ELR (cell line): ENCODE measurements around the gene ARHGEF28.

ENCODE experiments used
- DNase-seq: peaks from one replicate; pipeline ENCODE4 v3.0.0-alpha.2; 2015; ENCODE audit warnings: low read depth

The ARHGEF28 gene

DNA sequence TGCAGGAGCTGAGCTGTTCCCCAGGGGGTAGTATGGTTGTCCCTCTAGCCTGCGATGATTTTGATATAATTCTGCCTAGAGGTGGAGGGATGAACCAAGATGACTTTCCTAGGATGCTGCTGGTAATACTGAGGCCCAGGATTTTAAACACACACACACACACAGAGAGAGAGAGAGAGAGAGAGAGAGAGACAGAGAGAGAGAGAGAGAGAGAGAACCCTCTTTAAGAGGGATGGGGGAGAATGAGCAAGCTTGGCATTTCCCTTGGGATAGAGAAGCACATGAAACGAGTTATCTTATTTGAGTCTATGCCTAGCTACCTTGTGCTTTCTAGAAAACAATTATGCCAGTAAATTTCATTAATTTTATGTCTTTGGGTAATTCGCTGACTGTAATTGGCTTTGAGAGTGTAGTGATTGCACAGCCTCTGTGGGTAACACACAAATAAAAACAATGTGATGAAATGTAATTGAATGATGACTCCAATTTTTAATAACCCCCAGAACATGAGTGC is 338.4 kb downstream of the ARHGEF28 start:
- no peak for DNase-seq

DNA sequence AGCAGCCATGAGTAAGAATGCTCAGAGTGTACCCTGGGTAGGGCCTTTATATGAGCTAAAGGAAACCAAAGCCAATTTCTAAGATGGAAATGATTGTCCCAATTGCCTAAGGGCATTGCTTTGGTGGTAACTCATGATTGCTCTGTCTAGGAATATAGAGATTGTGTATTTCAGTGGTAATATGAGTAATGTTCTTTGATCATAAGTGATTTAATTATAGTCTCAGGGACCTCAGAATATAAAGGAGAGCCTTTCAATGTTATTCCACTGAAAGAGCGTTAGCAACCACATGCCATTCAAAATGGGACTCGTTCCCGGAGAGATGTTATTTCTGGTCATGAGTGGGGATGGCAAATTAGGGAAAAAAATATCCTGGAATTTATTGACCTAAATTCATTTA is 340.5 kb downstream of the ARHGEF28 start:
- DNase-seq = peak; percentile 56

- DNase-seq = peak; percentile 37
Measured at GRCh38 chr5:73967347-73967746, 341.4 kb downstream of the ARHGEF28 start.

DNA sequence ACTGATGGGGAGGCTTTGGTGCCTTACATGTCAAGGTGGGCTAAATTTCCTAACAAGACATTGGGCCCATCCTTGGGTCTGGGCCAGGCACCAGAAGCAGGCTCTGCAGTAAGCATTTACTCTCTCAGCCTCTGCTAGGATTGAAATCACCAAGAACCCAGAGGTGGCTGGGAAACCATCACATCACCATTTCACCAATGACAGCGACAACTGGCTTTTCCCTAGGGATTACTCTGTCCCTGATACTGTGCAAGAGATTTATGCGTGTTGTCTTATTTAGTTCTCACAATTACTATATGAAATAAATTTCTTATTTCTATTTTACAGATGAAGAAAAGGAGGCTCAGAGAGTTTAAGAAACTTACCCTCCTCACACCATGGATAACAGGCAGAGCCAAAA is 342.2 kb downstream of the ARHGEF28 start:
- DNase-seq = no peak

- no peak for DNase-seq
Measured at GRCh38 chr5:73968729-73969128, 342.7 kb downstream of the ARHGEF28 start.

DNA sequence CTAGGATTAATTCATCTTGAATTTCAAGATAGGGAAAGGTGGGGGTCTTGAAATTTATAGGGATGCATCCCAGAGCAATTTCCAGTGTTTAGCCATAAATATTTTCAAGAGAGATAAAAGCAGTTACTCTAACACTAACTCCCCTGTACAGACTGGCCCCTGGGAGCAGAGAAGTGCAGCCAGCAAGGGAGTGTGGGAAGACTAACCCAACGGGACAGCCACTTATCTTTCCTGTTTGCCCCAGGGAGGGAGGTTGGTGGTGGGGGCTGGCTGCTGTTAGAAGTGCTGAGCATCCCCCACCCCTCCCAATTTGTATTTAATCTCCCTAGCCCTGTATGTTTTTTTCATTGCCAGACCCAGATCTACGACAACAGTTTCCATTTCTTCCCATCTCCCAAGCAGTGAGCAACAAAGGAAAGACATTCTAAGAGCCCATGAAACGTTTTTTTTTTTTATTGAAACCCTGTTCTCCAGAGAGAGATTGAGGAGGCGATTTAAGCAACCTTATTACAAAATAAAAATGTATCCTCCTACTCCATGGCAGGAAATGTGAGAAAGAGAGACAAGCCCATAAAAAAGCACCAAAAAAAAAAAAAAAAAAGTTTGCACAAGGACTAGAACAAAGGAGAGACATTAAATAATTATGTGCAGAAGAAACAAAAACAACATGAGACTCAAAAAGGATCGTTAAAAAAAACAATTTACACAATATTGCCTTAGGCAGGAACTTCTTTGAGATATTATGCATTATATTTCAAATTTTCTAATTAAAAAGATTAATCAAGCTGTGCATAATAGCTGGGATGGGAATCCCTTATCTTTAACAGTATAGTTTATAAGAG is 343.4 kb downstream of the ARHGEF28 start:
- no peak for DNase-seq

DNA sequence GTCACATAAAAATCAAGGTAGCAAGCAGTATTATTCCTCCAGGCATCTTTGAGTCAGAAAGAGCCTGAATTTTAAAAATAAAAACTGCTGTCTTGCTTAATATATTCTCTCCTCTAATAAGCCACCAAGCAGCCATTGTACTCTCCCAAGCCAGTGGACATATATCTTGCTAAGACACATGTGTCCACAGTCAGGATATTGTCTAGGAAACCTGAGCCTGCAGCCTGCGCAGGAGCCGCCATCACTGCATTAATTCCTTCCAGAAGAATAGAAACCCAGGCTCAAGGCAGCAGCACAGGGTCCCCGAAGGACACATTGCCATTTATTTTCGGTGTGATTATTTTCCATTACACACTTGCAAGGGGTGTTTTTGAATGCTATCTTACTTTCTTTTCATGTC is 345.3 kb downstream of the ARHGEF28 start:
- DNase-seq = no peak

GRCh38 chr5:73973135-73973534 is 347.1 kb downstream of the ARHGEF28 start:
- DNase-seq = no peak

DNA sequence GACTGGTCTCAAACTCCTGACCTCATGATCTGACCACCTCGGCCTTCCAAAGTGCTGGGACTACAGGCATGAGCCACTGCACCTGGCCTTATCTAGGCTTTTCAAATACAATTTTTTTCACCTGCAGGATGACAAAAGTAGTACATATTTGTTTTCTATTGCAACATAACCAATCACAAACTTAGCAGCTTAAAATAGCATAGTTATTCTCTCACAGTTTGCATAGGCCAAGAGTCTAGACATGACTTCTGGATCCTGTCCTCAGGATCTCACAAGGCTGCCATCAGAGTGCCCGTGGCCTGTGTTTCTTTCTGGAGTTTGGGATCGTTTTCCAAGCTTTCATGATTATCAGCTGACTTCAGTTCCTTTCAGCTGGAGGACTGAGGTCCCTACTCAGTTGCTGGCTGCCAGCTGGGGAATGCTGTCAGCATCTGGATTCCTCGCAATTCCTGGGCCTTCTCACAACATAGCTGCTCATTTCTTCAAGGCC is 348.9 kb downstream of the ARHGEF28 start:
- no peak for DNase-seq

GRCh38 chr5:73975845-73976244 is 349.8 kb downstream of the ARHGEF28 start:
- no peak for DNase-seq

GRCh38 chr5:73977146-73977545 is 351.1 kb downstream of the ARHGEF28 start:
- no peak for DNase-seq

GRCh38 chr5:73979321-73979720 is 353.3 kb downstream of the ARHGEF28 start:
- DNase-seq = no peak

GRCh38 chr5:73981704-73982103 is 355.7 kb downstream of the ARHGEF28 start:
- DNase-seq = no peak

DNA sequence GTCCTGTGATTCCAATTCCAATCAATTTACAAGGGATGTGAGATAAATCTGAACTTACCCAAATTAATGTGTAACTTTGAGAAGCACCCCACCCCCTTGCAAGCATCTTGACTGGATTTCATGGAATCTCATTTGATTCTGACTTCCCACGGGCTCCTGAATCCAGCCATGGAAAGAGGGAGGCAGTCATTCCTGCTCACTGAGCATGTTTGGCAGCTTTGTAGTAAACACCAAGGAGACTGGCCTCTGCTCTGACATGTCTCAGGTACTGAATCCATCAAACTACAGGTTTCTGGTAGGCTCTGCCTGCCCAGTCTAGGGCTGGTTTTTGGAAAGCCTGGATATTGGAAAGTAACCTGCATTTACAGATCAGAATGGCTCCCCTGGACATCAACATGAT is 357.6 kb downstream of the ARHGEF28 start:
- DNase-seq = no peak

- peak; percentile 63 for DNase-seq
Measured at GRCh38 chr5:73985145-73985544, 359.1 kb downstream of the ARHGEF28 start.

DNA sequence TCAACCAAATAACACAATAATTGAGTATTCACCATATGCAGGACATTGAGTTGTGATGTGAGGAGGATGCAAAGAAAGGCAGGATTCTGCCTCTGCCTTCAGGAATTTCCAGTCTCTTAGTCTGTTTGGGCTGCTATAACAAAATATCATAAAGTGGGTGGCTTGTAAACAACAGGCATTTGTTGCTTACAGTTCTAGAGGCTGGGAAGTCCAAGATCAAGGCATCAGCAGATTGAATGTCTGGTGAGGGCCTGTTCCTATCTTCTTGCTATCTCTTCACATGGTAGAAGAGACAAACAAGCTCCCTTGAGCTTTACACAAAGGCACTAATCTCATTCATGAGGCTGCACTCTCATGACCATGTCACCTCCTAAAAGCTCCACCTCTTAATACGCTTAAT is 360.7 kb downstream of the ARHGEF28 start:
- DNase-seq = no peak

GRCh38 chr5:73987915-73988314 is 361.9 kb downstream of the ARHGEF28 start:
- DNase-seq = no peak

DNA sequence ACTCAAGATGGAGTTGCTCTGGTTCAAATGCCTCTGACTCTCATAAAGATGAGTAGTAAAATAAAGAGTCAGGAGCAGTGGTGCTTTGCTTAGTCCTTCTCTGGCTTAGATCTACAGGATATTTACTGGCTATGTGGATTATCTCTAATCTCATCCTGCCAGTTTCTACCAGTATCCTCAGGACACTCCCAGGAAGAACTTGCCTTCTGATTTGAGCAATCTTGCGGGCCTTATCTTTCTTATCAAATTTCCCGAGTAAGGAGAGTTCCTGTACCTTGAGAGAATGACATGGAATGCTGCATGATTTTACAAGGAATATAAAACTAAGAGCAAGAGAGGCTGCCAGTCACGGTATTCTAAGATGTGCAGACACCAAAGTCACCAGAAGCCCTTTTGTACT is 364.0 kb downstream of the ARHGEF28 start:
- no peak for DNase-seq
